T-cell (primary cell): Measurements from ENCODE around the gene ZYX. TPM values are rescaled to one million over a fixed set of nuclear protein-coding genes. Genes with fewer than 3 reads are reported as not detected.
"Not testable (repeated sequence)": the region's sequence is repeated elsewhere in the genome, so short reads cannot be mapped to it uniquely, and the experiment has no call there.

Source experiments
- ATAC-seq, 4 experiments: fragments of 200-7000 bp in 3 of 4; fragments of 150-1000 bp in 1 of 4; cut with Tn5 transposase; replicated peaks in 1 of 4; 1 replicate in 3 of 4; 2 replicates in 1 of 4; pipeline ENCODE4 v1.10.0; 2021; ENCODE audit warnings: moderate library complexity in 3 of 4, mild to moderate bottlenecking in 2 of 4, moderate number of reproducible peaks in 1 of 4
- CTCF ChIA-PET, 2 donors: fragments of 300-600 bp; sonication (Branson Sonifier 250); formaldehyde crosslinking; loops; one replicate each; lab custom pipeline; 2022; ENCODE audit warnings: antibody characterized with exemption in 2 of 2; lab: Charles Lee
- POLR2A ChIA-PET, 2 donors: fragments of 300-600 bp; sonication (Branson Sonifier 250); formaldehyde crosslinking; loops; one replicate each; lab custom pipeline; 2022; ENCODE audit warnings: antibody characterized with exemption in 2 of 2; lab: Charles Lee
- DNase-seq, 35 experiments: peaks; one replicate each; pipeline versions ENCODE4 v3.0.0 to v3.0.0-alpha.2; 2013 to 2023
- H3K27ac ChIP-seq: one replicate; pipeline ENCODE4 v1.5.1; 2013; ENCODE audit warnings: low read length
- H3K27me3 ChIP-seq, 2 experiments: replicated peaks in 1 of 2; 1 replicate in 1 of 2; 2 replicates in 1 of 2; pipeline versions ENCODE4 v1.6.1 to v1.7.0; 2013; ENCODE audit warnings: low read length in 1 of 2, mixed read lengths in 1 of 2; ENCODE audit not compliant: control insufficient read depth in 2 of 2, insufficient read depth in 2 of 2; ENCODE audit errors: extremely low read depth in 1 of 2
- H3K36me3 ChIP-seq, 2 donors: 1 replicate in 1 of 2; 2 replicates in 1 of 2; pipeline versions ENCODE4 v1.6.1 to v1.7.0; 2013; ENCODE audit warnings: low read length in 1 of 2; ENCODE audit not compliant: control insufficient read depth in 2 of 2, insufficient read depth in 1 of 2; ENCODE audit errors: extremely low read depth in 1 of 2
- H3K4me1 ChIP-seq, 2 experiments: 1 replicate in 1 of 2; 2 replicates in 1 of 2; pipeline versions ENCODE4 v1.6.1 to v1.7.0; 2013; ENCODE audit warnings: low read length in 2 of 2, mixed read lengths in 1 of 2; ENCODE audit not compliant: insufficient read depth in 2 of 2, control insufficient read depth in 1 of 2; ENCODE audit errors: extremely low read depth in 1 of 2
- H3K4me3 ChIP-seq, 2 donors: 1 replicate in 1 of 2; 2 replicates in 1 of 2; pipeline versions ENCODE4 v1.5.1 to v1.7.0; 2013; ENCODE audit warnings: mild to moderate bottlenecking in 2 of 2, low read length in 1 of 2, moderate library complexity in 1 of 2; ENCODE audit not compliant: control insufficient read depth in 1 of 2; ENCODE audit errors: extremely low read depth in 1 of 2
- H3K9me3 ChIP-seq: 2 replicates; pipeline ENCODE4 v1.7.0; 2013
- H3K27ac Mint-ChIP-seq, 2 donors: one replicate each; pipeline ENCODE4 v1.8.0; 2020 to 2021; ENCODE audit warnings: mild to moderate bottlenecking in 2 of 2, mixed read lengths in 2 of 2
- H3K27me3 Mint-ChIP-seq, 2 donors: one replicate each; pipeline ENCODE4 v1.8.0; 2021 to 2022; ENCODE audit warnings: mixed read lengths in 2 of 2
- H3K36me3 Mint-ChIP-seq: one replicate; pipeline ENCODE4 v1.8.0; 2021; ENCODE audit warnings: mixed read lengths
- H3K4me1 Mint-ChIP-seq, 3 donors: one replicate each; pipeline ENCODE4 v1.8.0; 2020 to 2022; ENCODE audit warnings: mixed read lengths in 3 of 3, mild to moderate bottlenecking in 1 of 3
- H3K4me3 Mint-ChIP-seq, 3 donors: one replicate each; pipeline ENCODE4 v1.8.0; 2020 to 2022; ENCODE audit warnings: mild to moderate bottlenecking in 3 of 3, mixed read lengths in 3 of 3, moderate library complexity in 3 of 3
- H3K9me3 Mint-ChIP-seq, 3 donors: one replicate each; pipeline ENCODE4 v1.8.0; 2020 to 2022; ENCODE audit warnings: mixed read lengths in 3 of 3
- WGBS: methylation state at CpG from one replicate; pipeline ENCODE4 v1.1.5; 2013; ENCODE audit warnings: missing lambda C conversion rate; ENCODE audit not compliant: insufficient coverage; 5-methylcytosine and 5-hydroxymethylcytosine counted together
- total RNA-seq, 35 experiments: library from RNA in 6 of 35; stranded (reverse) in 6 of 35; fragments of 120-200 nt in 1 of 35; gene quantifications; one replicate each; pipeline versions ENCODE4 v1.2.1 to v1.2.4 and lab custom pipeline; 2013 to 2026

ZYX gene
- total RNA-seq, 5 donors from 2014 or later (not counting 1 experiment from before 2014, with no cell fraction given): 107 to 186 (median 159) TPM

GRCh38 chr7:143401265-143401664 lies 20.1 kb downstream of the ZYX start:
- Mint-ChIP-seq H3K36me3 (peaks cover 11% of the 10 kb centered on the region), H3K27me3 (no peaks in the 10 kb centered on the region), H3K4me3 (no peak overlapping the region), H3K27ac (peak overlapping the region in 1 of 2 donors; percentile 87), H3K4me1 (peaks cover 31 to 38% (median 36%) of the 10 kb centered on the region in 3 donors), H3K9me3 (no peaks in the 10 kb centered on the region)
- no peak for ATAC-seq
- peaks cover 18 to 22% of the 10 kb centered on the region in 2 donors for H3K36me3 ChIP-seq
- ChIA-PET POLR2A (interaction anchor here in 1 of 2 donors (0.8 kb wide), 1 partner anchor 400 kb away, joined by 3 read pairs; no protein-coding TSS in a partner anchor), CTCF (interaction anchor here (1.4 to 2.1 kb wide), 3 partner anchors 15 to 102 kb away, joined by 3 to 7 read pairs (median 3); no protein-coding TSS in a partner anchor)
- no peaks in the 10 kb centered on the region for H3K9me3 ChIP-seq
- H3K4me1 ChIP-seq: peaks cover 11 to 15% of the 10 kb centered on the region in 2 experiments
- H3K4me3 ChIP-seq: no peak overlapping the region
- WGBS: 92% methylated on average over 12 of the region's 12 CpGs
- DNase-seq: no peak
- H3K27me3 ChIP-seq: peaks cover 0 to 2% of the 10 kb centered on the region in 2 experiments
- no peak overlapping the region for H3K27ac ChIP-seq

DNA sequence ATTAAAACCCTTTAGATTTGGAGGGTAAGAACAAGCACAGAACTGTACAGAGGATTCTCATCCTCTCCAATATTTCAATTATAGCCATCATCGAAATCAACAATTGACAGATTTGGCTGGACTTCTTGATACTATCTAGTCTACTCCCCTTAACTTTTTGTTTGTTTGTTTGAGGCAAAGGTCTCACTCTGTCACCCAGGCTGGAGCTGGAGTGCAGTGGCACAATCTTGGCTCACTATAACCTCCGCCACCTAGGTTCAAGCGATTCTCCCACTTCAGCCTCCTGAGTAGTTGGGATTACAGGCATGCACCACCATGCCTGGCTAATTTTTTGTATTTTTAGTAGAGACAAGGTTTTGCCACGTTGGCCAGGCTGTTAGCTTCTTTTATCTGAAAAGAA lies 21.1 kb downstream of the ZYX start:
- Mint-ChIP-seq H3K36me3 (peaks cover 11% of the 10 kb centered on the region), H3K27ac (peak overlapping the region; percentile 72 to 87), H3K4me1 (peaks cover 40 to 48% (median 46%) of the 10 kb centered on the region in 3 donors)
- CTCF ChIA-PET: interaction anchor here (1.0 to 2.1 kb wide), 6 partner anchors 9 to 162 kb away, joined by 3 to 7 read pairs (median 4); no protein-coding TSS in a partner anchor
- H3K9me3 ChIP-seq, H3K4me3 Mint-ChIP-seq, H3K9me3 Mint-ChIP-seq, ATAC-seq, H3K4me3 ChIP-seq, DNase-seq, H3K27me3 Mint-ChIP-seq, H3K27ac ChIP-seq, H3K27me3 ChIP-seq: not testable (repeated sequence)
- no CpG with 5 or more reads among the region's 4 CpGs for WGBS
- peaks cover 19 to 23% of the 10 kb centered on the region in 2 experiments for H3K4me1 ChIP-seq
- peaks cover 15% of the 10 kb centered on the region in 2 donors for H3K36me3 ChIP-seq
- POLR2A ChIA-PET: interaction anchor here in 1 of 2 donors (0.8 kb wide), 1 partner anchor 401 kb away, joined by 3 read pairs; no protein-coding TSS in a partner anchor

DNA sequence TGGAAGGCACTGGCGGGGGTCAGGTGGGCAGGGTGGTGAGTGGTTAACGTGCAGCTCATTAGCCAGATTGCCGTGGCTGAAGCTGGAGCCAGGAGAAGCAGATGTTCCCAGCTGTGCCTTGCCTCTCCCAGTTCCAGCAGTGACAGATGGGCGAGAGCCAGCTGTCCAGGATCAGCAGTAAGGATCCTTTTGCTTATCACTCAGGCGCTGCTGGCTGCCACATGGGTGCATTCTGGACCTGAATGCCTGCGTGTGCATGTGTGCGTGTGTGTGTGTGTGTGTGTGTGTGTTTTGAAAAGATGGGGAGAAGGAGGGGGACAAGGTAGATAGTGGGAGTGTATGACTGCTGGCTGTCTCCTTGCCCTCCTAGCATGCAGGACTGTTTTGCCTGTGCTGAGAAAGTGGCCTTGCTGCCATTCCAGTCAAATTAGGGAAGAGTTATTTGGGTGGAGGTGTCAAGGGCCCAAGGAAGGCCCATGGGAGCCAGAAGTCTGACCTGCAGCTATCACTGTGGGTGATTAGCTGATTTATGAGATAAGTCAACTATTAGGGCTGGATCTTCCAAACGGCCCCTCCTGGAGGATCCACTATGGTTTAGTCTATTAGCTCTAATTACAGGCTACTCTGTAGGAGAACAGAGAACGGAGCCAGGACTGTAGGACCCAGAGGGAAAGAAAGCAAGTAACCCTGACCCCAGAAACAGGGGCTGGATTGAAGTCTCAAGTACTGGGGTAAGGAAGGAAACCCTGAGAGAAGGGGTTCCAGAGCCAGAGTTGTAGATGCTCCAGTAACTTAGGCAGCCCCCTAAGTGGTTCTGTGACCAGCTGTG lies 24.2 kb downstream of the ZYX start:
- H3K27ac ChIP-seq: no peak overlapping the region
- Mint-ChIP-seq H3K27me3 (no peaks in the 10 kb centered on the region), H3K4me3 (peak overlapping the region in 1 of 3 donors; percentile 89), H3K9me3 (no peaks in the 10 kb centered on the region), H3K36me3 (peaks cover 5% of the 10 kb centered on the region), H3K27ac (peak overlapping the region; percentile 90 to 95), H3K4me1 (peaks cover 67 to 74% (median 68%) of the 10 kb centered on the region in 3 donors)
- WGBS: 91% methylated on average over 8 of the region's 9 CpGs
- no peak overlapping the region for H3K4me3 ChIP-seq
- ATAC-seq (no peak), DNase-seq (no peak)
- H3K36me3 ChIP-seq: peaks cover 0 to 2% of the 10 kb centered on the region in 2 donors
- no peaks in the 10 kb centered on the region for H3K9me3 ChIP-seq
- no peaks in the 10 kb centered on the region for H3K27me3 ChIP-seq
- peaks cover 34 to 48% of the 10 kb centered on the region in 2 experiments for H3K4me1 ChIP-seq
- ChIA-PET POLR2A (interaction anchor here in 1 of 2 donors (1.5 kb wide), 1 partner anchor 21 kb away, joined by 4 read pairs; no protein-coding TSS in a partner anchor), CTCF (interaction anchor here (0.5 to 2.4 kb wide), 8 partner anchors 21 to 328 kb away, joined by 3 to 8 read pairs (median 4); no protein-coding TSS in a partner anchor)

- peaks cover 2% of the 10 kb centered on the region for H3K36me3 Mint-ChIP-seq
- H3K4me3 Mint-ChIP-seq: peak overlapping the region; percentile 1 to 89 (median 21)
- peaks cover 34 to 48% of the 10 kb centered on the region in 2 experiments for H3K4me1 ChIP-seq
- CTCF ChIA-PET: interaction anchor here (0.5 to 2.4 kb wide), 10 partner anchors 21 to 597 kb away, joined by 3 to 8 read pairs (median 4); no protein-coding TSS in a partner anchor
- no peak overlapping the region for H3K4me3 ChIP-seq
- peaks cover 70 to 73% (median 71%) of the 10 kb centered on the region in 3 donors for H3K4me1 Mint-ChIP-seq
- no peak overlapping the region for H3K27ac ChIP-seq
- H3K27ac Mint-ChIP-seq: peak overlapping the region; percentile 90 to 95
- DNase-seq: no peak
- peaks cover 0 to 3% of the 10 kb centered on the region in 2 experiments for H3K27me3 ChIP-seq
- no peak for ATAC-seq
- POLR2A ChIA-PET: interaction anchor here in 1 of 2 donors (1.5 kb wide), 1 partner anchor 21 kb away, joined by 4 read pairs; no protein-coding TSS in a partner anchor
- no peaks in the 10 kb centered on the region for H3K9me3 Mint-ChIP-seq
- H3K27me3 Mint-ChIP-seq: no peaks in the 10 kb centered on the region
- H3K9me3 ChIP-seq: no peaks in the 10 kb centered on the region
- peaks cover 0 to 2% of the 10 kb centered on the region in 2 donors for H3K36me3 ChIP-seq
- WGBS: no CpG with 5 or more reads among the region's 3 CpGs
Measured at GRCh38 chr7:143406002-143406357, 24.8 kb downstream of the ZYX start.

GRCh38 chr7:143407287-143408251 lies 26.4 kb downstream of the ZYX start:
- H3K9me3 ChIP-seq: no peaks in the 10 kb centered on the region
- H3K4me1 Mint-ChIP-seq: peaks cover 74 to 82% (median 79%) of the 10 kb centered on the region in 3 donors
- POLR2A ChIA-PET: interaction anchor here (0.6 to 1.5 kb wide), 5 partner anchors 10 to 622 kb away, joined by 3 to 10 read pairs (median 4); no protein-coding TSS in a partner anchor
- peak overlapping the region; percentile 66 to 89 for H3K4me3 ChIP-seq
- 12% methylated on average over 8 of the region's 13 CpGs for WGBS
- peaks cover 0 to 3% of the 10 kb centered on the region in 2 experiments for H3K27me3 ChIP-seq
- H3K27me3 Mint-ChIP-seq: no peaks in the 10 kb centered on the region
- peak in 31 of 35 experiments; percentile 31 to 77 (median 44) for DNase-seq
- no peaks in the 10 kb centered on the region for H3K9me3 Mint-ChIP-seq
- ATAC-seq: peak; percentile 73 to 80 (median 76)
- H3K36me3 Mint-ChIP-seq: no peaks in the 10 kb centered on the region
- no peaks in the 10 kb centered on the region for H3K36me3 ChIP-seq
- peak overlapping the region; percentile 89 to 91 (median 91) for H3K4me3 Mint-ChIP-seq
- H3K4me1 ChIP-seq: peaks cover 37 to 48% of the 10 kb centered on the region in 2 experiments
- peak overlapping the region; percentile 90 to 95 for H3K27ac Mint-ChIP-seq
- no peak overlapping the region for H3K27ac ChIP-seq
- CTCF ChIA-PET: interaction anchor here (0.6 to 2.4 kb wide), 23 partner anchors 8 to 720 kb away, joined by 3 to 19 read pairs (median 4); no protein-coding TSS in a partner anchor
